HG03108 (cell line): ENCODE measurements around the gene MYO19.
A peak's percentile ranks its signal among the peaks of the same experiment; 100 is the strongest.

ENCODE experiments used
- ATAC-seq: cut with Tn5 transposase; IDR thresholded peaks from one replicate; pipeline ENCODE4 v1.9.1; 2021; ENCODE audit warnings: moderate library complexity; ENCODE audit not compliant: unreplicated experiment

MYO19 gene

DNA sequence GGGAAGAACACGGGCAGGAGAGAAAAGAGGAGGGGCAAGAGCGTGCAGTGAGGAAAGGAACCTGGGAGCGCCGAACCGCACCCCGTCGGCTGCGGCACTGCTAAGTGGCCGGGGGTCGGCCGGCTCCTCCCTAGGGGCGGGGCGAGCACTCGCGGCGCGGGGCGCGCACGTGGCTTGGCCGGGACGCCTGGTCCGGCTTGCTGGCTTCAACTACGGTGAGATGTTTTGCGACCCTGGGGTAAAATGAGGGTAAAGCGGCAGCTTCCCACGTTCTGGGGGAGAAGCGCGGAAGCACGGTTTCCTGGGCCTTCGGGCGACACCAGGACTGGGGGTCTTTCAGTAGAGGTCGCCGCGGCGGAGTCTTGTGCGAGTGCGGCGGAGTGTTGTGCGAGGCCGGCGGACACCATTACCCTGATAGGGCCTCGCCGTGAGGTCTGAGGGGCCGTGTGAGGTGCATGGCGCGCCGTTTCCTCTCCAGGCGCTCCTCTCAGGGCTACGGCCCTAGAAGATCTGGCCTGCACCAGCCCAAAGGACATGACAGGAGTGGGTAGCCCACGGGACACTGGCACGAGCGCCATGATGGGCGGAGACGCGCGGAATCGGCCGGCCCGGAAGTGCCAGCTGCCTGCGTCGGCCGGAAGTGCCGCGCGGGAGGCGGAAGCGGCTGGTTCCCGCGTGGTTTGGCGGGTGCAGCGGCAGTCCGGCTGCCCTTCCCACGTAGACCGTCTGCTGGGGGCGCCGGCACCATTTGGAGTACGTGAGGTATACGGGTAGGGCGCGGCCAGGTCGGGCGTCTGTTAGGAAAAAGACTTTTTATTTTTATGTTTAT, at the start of gene MYO19, which contains the start of gene PIGW:
Gene MYO19 (minus strand): TSS at position 29 of the 829 bp plus-strand sequence. CDS start 2,330 bp downstream, outside the sequence.
Gene PIGW (plus strand): TSS at position 148 of the 829 bp plus-strand sequence. CDS start 2,115 bp downstream, outside the sequence.
- ATAC-seq = peak; percentile 53

- no peak for ATAC-seq
Measured at GRCh38 chr17:36583787-36584186, 49.1 kb upstream of the MYO19 start.

GRCh38 chr17:36578671-36579070, 44.0 kb upstream of the MYO19 start:
- ATAC-seq = no peak

- no peak for ATAC-seq
Measured at GRCh38 chr17:36576793-36577192, 42.1 kb upstream of the MYO19 start.

DNA sequence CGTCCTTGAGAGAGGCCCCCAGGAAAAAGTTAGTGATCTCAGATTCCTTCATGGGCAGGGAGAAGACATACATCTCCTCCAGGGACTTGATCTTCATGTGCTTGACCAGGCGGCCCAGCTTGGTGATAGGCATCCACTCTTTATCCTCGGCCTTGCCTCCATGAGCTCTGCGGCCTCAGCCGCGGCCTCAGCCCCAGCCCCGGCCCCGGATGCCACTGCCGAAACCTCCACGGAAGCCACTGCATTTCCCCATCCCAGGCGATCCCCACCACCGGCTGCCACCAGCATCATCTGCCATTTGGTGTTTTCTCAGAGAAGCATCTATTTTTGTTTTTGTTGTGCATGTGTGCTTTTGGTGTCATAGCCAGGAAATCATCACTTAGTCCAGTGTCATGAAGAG, 40.4 kb upstream of the MYO19 start:
- no peak for ATAC-seq

- ATAC-seq = no peak
Measured at GRCh38 chr17:36566081-36566480, 31.4 kb upstream of the MYO19 start.

DNA sequence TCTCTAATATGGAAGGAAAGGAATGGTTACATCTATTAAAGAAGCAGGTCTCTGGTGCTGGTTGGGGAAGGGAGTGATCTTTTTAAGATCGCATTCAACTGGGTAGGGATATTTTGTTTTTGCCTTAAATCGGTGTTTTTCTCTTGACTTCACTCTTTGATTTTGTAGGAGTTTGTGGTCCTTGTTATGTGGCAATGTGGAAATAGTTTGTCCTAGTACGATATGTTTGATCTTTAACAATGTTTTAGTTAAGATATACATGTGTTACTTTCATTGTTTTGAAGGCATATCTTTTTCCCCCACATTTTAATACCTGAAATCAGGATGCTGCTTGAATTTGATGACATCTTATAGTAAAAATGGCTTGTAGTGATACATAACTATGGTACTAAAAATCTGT, 18.8 kb upstream of the MYO19 start:
- no peak for ATAC-seq

- ATAC-seq = no peak
Measured at GRCh38 chr17:36550491-36551417, 16.1 kb upstream of the MYO19 start.

GRCh38 chr17:36547776-36548175, 13.1 kb upstream of the MYO19 start:
- no peak for ATAC-seq

DNA sequence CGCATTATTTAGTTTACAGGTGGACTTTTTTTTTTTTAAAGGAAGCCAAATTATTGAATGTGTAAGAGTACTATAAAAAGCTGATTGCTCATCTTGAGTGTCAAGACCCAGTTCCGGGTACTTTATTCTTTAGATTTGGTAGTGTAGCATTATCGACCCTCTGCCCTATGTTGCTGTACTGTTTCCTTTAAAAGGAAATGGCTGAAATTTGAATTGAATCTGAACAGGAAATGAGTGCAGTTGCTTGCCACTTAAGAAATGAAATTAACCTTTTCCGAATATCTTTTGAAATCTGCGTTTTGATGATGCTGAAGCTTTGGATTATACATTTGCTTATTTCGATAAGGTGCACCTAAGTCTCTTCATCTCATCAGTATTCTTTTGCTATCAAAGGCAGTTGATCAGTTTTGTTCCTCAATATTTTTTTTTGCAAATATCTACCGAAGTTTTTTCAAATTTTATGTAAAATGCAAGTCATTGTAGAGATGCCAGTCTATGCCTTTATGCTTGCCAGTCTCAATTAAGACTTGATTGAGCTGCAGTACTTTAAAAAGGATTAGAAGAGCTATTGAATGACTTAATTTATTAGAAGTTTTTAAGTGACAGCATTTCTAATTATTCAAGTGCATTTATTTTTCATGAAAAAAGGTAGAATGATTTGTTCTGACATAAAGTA, 11.9 kb upstream of the MYO19 start:
- no peak for ATAC-seq

DNA sequence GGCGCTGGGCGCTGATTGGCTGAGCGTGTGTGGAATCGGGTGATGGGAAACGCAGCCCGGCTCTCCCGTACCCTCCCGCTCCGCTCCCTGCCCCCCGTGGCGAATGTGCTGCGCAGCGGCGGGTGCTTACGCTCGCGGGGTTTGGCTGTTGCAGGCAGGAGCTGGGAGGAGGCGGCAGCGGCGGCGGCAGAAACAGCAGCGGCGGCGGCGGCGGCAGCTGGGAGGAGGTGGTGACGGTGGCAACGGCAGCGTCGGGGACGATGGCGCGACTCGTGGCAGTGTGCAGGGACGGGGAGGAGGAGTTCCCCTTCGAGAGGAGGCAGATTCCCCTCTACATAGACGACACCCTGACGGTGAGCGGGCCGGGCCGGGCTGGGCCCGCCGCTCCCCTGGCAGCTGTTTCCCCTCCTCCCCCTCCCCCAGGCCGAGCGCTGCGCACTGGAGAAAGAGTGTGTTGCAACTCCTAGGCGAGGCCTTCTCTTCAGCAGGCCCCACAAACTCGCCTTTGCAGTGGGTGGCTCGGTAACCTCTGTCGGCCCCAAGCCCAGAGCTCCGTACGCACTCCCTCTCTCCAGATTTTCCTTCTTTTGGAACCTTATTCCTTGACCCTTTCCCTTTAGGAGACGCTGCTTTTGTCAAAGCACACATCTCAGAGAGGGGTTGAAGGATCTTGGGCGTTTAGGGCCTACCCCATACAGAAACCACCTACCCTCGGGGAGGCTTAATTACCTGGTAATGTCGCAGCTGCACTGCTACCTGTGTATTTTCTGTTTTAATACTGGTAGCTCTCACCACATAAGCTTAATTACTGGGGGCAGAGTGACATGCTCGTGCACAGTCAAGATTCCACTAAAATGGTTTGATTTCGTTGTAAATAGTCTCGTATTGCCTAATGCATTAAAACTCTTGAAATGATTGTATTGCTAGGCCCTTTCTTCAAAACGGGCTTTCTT, 11.1 kb upstream of the MYO19 start:
- ATAC-seq = peak; percentile 68

- ATAC-seq = no peak
Measured at GRCh38 chr17:36545077-36545464, 10.4 kb upstream of the MYO19 start.

GRCh38 chr17:36544307-36545076, 9.8 kb upstream of the MYO19 start, which contains the start of gene GGNBP2:
GGNBP2 (plus strand) TSS chr17:36544919; CDS start chr17:36545725, 806 bp downstream.
- peak; percentile 46 for ATAC-seq

GRCh38 chr17:36544044-36544306, 9.3 kb upstream of the MYO19 start:
- ATAC-seq = peak; percentile 4

- ATAC-seq = no peak
Measured at GRCh38 chr17:36542755-36543154, 8.1 kb upstream of the MYO19 start.

DNA sequence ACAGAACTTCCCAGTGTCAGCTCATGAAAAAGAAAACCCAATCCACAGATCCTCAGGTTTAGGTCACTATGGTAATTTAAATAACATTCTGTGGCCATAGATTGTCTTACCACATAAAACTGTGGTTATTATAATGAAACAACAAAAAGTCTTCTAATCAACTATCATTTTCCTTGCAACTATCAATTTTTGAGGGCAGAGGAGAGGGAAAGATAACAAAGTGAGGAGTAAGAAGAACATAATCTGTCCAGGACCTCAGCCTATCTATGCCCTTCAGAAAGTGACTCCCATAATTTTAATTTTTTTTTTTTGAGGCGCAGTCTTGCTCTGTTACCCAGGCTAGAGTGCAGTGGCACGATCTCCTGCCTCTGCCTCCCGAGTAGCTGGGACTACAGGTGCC, 6.0 kb upstream of the MYO19 start:
- ATAC-seq = no peak

DNA sequence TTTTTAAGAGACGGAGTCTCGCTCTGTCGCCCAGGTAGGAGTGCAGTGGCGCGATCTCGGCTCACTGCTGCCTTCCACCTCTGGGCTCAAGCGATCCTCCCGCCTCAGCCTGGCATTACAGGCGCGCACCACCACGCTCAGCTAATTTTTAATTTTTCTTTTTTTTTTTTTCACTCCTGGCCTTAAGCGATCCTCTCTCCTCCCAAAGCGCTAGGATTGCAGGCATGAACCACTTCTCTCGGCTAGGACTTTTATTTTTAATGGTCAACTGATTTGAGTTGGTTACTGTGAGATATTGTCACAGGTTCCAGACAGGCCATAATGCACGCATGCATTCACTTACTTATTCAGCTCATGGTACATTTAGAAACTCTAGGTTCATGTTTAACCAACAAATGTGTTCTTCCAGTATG, 1.0 kb upstream of the MYO19 start:
- peak; percentile 4 for ATAC-seq

DNA sequence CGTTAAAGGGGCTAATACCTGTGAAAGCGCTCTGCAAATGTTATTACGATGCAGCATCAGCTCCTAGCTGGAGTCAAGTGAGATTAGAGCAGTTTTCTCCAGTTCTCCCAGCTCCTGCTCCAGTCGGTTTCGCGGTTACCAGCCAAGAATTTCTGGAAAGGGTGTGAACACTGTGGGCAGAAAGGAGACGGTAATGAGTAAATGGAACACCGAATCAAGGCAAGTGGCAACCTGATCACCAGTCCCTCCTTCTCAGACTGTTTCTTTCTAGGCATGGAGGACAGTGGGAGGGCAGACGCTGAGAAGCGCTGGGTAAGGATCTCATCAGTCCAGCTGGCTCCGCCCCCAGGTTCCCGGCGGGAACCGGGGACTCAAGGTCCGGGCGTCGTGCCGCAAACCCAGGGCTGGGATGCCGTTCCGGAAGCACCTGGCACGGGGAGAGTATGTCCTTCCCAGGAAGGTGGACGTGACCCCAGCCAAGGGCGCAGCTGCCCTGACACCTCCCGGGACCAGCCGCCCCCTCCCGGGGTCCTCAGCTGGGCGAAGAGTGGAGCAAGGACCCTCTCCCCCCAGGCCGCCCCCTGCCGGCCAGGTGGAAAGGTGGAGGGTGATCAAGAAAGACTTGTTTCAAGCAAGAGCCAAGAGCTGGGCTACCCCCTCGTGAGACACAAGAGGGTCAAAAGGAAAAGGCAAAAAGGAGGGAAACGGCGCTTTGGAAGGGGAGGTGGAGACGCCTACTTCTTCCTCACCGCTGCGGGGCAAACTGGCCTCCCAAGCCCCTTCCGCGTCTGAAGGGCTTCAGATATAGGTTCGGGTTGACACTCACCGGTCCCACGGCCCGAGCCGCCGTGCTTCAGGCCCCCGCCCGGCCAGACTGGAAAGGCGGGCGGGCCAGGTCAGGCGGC, 481 bp downstream of the MYO19 start:
- ATAC-seq = peak; percentile 24
